GM18511 (cell line): ENCODE data around the gene SERTAD3.
A peak's percentile ranks its signal among the peaks of the same experiment; 100 is the strongest.
"Not testable (repeated sequence)": the region's sequence is repeated elsewhere in the genome, so short reads cannot be mapped to it uniquely, and the experiment has no call there.

ENCODE experiments used
- ATAC-seq: cut with Tn5 transposase; IDR thresholded peaks from one replicate; pipeline ENCODE4 v1.9.1; 2021; ENCODE audit warnings: mild to moderate bottlenecking, moderate library complexity; ENCODE audit not compliant: unreplicated experiment

SERTAD3 gene

DNA sequence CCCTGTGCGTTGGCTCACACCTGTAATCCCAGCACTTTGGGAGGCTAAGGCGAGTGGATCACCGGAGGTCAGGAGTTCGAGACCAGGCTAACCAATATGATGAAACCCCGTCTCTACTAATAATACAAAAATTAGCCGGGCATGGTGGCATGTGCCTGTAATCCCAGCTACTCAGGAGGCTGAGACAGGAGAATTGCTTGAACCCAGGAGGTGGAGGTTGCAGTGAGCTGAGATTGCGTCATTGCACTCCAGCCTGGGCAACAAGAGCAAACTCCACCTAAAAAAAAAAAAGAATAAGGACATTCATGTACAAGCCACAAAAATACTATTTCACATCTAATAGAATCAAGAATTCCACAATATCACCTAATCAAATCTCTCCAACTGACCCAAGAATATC lies 15.9 kb downstream of the SERTAD3 start:
- not testable (repeated sequence) for ATAC-seq

DNA sequence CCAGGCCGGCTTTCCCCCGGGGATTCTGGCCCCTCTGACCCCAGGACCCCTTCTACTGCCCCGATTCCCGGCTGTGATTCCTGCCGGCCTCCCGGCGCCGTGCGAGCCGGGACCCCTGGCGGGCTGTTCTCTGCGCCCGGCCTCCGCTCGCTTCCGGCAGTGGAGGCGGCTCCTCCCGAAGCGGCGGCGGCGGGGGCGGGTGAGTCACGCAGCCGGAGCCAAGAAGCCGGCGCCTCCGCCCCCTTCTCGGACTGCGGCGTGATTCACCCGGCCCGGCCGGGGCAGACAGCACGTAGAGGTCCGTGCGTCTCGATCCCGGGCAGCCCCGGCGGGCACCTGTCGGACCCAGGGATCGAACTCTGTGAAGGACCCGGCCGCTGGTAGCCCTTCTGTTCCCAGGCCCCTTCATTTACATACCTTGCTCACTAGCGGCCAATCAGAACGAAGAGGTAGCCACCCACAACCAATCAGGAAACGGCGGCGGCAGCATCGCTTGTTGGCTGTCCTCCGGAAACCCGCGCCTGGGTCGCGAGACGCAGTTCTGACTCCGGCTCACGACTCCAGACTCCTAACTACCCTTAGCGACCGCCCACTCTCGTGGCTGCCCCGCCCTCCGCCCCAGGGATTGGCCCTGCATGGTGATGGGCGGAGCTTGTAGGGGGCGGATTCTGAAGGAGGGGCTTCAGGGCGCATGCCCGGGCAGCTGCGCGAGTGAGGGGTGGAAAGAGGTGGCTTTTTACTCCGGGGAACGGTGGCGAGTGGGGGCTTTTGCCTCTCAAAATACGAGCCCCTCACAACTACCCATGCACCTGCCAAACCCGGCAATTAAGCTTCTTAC lies 18.5 kb downstream of the SERTAD3 start, which contains the start of gene SERTAD1:
SERTAD1 (minus strand) TSS at position 543 of the 838 bp plus-strand sequence. CDS start 2,446 bp downstream, outside the sequence.
- ATAC-seq, result peak; percentile 80

DNA sequence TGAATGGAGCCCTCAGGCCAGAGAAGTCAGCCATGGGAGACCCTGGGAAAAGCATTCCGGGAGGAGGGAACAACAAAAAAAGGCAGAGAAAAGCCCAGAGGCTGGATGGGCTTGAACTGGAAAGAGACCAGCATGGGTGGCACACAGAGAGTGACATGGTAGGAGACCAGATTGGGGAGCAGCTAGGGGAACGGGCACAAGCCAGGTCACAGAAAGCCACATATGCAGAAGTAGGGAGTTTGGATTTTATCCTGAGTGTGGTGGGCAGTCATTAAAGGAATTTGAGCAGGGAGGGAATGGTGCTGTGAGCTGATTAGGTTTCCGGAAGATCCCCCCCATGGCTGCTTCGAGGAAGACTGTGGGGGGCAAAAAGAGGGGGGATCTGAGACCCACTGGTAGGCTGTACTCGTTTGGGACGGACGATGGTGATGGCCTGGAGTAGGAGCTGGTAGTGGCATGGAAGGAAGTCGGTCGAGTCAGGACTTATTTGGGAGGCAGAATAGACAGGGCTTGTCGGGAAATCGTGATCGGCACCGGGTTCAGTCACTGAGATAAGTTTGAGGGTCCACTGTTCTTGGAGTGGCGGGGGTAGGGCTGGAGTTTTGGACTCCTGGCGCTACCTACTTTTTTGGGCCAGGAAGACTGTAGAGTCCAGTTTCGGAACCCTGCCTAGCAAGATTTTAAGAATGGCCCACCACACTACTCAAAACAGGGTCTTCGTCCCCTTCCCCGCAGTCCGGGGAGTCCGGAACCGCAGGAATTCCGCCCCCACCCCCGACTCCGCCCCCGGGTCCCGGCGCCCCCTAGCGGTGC lies 19.3 kb downstream of the SERTAD3 start:
- ATAC-seq, result no peak

DNA sequence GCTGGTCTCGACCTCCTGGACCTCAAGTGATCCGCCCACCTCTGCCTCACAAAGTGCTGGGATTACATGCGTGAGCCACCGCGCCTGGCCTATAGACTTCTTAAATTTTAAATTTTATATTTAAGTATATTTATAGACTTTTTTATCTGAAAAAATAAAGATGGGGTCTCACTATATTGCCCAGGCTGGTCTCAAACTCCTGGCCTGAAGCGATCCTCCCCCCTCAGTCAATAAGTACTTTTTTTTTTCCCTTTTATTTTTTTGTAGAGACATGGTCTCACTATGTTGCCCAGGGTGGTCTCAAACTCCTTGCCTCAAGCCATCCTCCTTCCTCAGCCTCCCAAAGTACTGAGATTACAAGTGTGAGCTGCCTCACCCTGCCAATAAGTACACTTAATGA lies 20.2 kb downstream of the SERTAD3 start:
- no peak for ATAC-seq

DNA sequence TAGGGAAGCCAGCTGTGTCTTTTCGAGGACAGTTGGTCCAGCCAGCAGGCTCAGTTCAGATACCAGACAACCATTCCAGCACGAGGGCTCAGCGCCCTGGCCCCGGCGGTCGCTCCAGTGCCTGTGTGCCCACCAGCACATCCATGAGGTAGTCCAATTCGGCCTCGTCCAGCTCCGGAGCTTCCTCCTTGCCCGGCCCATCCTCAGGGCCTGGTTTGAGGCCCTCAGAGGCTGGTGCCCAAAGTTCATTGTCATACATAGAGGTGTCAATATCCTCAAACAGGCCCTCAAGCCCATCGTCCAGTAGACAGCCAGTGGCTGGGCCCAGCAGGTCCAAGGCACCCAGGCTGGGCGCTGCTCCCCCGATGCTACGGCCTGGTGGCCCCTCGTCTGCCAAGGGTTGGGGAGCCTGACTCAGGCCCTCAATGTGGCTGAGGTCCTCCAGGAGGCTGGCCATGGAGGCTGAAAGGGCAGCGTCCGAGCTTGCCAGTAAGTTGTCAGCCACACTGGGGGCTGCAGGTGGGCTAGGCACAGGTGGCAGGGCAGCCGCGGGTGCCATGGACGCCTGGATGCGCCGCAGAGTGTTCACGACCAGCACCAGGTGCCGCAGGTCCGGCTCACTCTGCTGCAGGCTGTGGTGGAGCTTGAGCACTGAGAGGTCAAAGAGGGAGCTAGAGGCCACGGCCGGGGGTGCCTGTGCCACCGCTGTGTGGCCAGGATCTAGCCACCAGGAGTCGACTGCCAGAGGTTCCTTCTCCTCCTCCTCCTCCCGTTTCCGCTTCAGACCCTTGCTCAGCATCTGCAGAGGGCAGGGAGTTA lies 21.2 kb downstream of the SERTAD3 start:
- no peak for ATAC-seq

DNA sequence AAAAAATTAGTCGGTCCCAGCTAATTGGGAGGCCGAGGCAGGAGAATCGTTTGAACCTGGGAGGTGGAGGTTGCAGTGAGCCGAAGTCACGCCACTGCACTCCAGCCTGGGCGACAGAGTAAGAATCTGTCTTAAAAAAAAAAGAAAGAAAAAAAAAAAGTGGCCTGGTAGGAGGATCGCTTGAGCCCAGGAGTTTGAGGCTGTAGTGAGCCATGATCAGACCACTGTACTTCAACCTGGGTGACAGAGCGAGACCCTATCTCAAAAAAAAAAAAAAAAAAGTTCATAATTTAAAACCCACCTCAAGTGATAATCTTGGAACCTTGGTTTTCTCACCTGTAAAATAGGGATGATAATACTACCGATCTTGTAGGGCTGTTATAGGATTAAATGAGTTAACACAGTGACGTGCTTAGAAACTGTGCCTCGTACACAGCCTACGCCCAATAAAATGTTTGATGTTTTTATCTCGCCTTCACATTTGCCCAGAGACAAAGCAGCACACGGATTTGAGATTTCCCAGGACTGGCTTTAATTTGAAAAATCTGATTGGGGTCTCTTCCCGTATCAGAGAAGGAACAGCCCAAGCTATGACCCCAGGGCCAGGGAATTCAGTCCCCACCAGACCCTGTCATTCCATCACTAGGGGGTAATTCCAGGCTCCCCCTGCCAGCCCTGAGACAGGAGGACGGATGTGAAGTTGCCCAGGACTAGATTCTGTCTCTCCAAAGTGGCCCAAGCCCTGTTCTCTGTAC lies 22.0 kb downstream of the SERTAD3 start:
- no peak for ATAC-seq

DNA sequence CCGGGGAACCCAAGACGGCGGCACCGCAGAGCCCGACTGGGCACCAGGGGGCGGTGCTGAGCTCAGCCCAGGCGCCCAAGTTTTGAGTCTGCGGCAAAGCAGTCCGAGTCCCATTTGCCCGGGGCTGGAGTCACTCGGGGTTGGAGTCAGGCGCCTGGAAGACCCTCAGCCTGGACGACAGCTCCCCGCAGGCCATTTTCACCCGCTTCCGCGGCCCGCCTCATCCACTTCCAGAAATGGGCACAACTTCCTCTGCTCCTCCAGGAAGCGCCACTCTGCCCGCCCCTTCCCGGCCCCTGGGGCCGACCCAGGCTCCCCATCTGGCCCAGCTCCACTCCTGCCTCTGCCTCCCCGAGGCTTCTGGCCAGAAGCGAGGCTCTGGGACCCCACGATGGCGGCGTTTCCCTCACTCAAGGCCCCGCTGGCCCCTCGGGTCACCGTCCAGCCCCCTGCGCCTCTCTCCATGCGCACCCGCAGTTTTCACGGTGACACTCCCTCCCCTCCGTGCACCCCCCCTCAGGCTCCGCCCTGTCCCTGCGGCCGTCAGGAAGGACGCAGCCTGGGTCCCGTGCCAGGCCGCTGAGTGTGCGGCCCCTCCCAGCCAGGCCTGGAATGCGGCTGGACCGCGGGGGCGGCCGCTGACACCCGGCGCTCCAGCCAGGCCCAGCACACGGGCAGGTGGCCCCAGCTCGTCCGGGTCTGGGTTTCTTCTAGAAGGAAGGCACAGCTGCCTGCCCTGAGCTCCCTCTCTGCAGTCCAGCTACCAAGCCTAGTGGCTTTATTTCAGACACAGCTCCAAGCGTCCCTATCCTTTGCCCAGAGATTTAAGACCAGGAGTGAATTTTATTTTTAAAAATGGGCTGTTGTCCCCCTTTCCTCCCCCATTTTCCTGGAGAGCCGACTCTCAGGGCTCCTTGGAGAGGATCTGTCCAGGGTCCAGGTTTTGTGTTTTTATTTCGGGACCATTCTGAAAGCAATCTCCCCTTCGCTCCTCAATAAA lies 23.1 kb downstream of the SERTAD3 start:
- peak; percentile 46 for ATAC-seq

DNA sequence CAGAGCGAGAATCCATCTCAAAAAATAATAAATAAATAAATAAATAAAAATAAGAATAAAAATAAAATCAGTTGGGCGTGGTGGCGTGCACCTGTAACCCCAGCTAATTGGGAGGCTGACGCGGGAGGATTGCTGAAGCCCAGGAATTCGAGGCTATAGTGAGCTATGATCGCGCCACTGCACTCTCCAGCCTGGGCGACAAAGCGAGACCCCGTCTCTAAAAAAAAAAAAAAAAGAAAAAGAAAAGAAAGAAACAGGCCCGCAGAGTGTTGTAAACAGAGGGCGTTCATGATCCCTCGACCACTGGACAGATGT lies 23.7 kb downstream of the SERTAD3 start:
- ATAC-seq, result no peak

DNA sequence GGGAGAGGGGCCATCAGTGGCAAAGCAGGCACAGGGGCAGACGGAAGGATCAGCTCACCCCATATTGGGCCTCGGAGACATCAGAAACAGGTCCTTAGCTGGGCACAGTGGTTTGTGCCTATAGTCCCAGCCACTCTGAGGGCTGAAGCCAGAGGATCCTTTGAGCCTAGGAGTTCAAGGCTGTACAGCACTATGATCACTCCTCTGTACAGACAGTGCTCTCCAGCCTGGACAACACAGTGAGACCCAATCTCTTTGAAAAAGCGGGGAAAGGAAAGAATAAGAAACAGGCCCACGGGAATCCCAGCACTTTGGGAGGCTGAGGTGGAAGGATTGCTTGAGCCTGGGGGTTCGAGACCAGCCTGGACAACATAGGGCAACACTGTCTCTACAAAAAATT lies 24.4 kb downstream of the SERTAD3 start:
- ATAC-seq, result no peak

DNA sequence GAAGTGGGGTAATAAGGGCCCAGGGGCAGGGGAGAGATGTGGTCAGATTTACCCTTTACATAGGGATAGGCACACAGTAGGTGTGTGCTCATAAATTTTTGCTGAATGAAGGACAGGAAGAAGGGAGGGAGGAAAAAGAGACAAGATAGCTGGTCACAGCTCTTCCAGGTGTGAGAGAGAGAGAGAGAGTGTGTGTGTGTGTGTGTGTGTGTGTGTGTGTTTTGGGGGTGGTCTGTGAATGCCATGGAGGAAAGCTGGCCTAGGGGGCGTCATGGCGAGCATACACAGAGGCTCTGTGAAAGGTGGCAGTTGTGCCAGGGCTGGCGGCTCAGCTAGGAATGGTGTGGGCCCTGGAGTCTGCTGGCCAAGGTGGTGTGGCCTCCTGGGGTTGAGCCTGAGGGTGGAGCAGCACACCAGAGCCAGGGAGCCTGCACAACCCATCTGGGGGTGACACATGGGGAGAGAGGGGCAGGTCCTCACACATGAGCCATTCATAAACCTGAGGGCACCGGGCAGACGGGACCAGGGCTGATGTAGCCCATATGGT lies 25.0 kb downstream of the SERTAD3 start:
- no peak for ATAC-seq

DNA sequence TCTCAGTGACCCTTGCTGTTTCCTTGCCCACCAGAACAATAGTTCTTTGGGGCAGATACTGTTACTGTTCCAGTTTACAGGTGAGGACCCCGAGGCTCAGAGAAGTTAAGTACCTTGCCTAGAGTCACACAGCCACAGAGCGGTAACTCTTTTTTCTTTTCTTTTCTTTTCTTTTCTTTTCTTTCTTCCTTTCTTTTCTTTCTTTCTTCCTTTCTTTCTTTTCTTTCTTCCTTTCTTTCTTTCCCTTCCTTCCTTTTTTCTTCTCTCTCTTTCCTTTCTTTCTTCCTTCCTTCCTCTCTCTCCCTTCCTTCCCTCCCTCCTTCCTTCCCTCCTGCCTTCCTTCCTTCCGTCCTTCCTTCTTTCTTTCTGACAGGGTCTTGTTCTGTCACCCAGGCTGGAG lies 26.1 kb downstream of the SERTAD3 start:
- ATAC-seq, result no peak

DNA sequence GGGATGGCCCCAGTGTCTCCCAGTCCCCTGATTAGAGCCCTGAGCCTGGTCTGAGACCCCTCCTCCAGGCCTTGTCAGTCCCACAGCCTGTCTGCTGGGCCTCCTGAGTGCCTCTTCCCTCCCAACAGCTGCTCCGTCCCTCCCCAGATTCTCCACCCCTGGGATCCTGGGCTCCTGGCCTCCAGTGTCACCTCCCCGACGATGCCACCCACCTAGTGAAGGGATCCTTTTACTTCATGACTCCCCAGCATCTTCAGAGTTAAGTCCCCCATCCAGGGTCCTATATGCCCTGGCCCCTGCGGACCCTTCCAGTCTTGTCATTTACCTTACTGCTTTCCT lies 26.5 kb downstream of the SERTAD3 start:
- ATAC-seq, result no peak

DNA sequence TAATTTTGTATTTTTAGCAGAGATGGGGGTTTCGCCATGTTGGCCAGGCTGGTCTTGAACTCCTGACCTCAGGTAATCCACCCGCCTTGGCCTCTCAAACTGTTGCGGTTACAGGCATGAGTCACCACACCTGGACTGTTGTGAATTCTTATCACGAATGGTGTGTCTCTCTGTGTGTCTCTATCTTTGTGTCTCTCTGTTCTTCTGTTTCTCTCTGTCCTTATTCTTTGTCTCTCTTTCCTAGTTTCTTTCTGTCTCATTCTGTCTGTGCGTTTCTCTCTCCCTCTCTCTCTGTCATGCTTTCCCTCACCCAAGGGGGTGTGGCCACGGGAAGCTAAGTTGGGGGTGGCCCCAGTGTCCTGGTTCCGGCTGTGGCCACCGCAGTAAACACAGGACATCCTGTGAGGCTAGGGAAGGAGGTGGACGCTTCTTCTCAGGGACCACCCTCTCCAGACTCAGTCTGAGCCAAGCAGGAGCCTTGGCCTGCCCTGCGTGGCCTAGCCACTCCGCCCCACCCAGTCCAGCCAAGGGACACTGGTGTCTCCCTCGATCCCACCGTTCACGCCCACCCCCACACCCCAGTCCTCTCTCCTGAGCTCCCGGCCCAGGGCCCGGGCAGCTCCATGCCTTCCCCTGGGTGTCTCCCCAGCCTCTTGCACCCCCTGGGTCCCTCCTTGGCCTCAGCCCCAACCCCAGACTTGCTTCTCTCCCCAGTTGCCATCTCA lies 27.1 kb downstream of the SERTAD3 start:
- ATAC-seq, result no peak

DNA sequence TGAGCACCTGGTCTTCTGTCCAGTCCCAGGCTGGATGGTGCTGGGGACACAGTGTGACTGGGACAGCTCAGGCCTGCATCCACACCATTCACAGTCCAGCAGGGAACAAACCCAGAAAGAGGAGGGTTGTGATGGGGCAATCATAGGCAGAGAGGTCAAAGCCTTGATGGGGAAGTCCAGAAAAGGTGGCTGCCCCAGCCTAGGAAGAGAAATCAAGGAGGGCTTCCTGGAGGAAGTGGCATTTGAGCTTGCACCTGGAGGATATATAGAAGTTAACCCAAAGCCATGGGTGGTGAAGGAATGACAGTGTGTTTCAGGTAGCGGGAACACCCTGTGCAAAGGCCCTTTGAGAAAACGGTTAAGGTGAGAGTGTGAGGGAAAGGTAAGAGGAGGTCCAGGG lies 28.4 kb downstream of the SERTAD3 start:
- ATAC-seq, result no peak

DNA sequence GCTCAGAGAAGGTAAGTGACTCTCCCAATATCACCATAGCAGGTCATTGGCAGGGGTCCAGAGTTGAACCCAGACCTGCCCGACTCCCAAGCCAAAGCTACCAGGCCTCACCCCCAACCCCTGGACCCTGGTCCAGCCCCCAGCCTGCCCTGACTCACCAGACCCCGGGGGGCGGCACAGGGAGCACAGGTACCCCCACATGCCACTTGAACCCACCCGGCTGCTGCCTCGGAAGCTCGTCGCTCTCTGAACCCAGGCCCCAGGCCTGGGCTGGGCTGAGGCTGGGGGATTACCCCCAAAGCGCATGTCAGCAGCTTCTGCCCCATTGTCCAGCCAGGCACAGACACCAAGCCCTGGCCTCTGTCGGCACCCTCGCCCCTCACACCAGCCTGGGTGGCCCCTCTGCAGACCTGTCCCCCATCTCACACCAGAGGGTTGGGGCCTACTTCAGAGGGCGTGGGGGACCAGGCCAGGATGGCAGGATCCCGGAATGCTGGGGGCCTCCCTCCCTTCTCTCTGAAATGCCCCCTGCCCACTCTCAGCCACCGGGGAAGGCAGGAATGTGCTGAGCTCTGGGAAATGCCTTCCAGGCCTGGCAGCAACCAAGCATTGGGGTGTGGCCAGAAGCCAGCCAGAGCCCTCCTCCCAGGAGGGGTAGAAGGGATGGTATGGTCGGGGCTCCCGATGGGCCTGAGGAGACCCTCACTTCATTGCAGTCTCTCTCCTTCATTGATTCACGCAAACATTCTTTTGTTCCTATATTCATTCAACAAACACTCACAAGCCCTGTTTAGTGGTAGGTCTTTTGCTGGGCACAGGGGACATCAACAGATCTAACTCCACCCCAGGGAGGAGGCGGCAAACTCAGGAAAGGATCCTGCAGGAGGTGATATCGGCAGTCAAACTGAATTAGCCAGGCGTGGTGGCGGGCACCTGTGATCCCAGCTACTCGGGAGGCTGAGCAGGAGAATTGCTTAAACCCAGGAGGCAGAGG lies 29.3 kb downstream of the SERTAD3 start:
- ATAC-seq, result no peak

DNA sequence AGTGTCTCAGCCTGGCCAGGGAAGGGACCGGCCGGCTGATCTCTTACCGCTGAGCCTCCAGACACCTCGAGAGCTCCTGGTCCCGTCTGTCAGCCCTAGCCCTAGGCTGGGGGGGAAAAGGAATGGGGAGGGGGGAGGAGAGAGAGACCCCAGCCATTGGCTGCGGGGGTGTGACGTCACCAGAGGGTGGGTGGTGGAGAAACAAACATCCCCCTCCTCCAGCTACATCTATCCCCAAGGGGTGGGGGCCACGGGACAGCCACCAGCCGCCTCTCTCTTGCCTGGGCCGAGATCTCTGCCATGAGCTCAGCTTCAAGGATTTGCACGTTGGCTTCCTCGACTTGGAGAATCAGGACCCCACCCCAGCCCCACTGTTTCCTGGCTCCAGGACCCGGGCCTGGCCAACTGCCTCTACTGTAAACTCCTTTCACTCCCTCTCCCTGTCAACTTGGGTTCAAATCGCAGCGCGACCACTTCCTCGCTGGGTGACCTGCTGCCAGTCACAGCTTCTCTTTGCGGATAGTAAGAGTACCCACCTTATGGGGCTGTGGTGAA lies 30.8 kb downstream of the SERTAD3 start, which contains the start of gene PRX:
PRX (minus strand) TSS at position 88 of the 555 bp plus-strand sequence. CDS start 5,446 bp downstream, outside the sequence.
- ATAC-seq, result no peak

DNA sequence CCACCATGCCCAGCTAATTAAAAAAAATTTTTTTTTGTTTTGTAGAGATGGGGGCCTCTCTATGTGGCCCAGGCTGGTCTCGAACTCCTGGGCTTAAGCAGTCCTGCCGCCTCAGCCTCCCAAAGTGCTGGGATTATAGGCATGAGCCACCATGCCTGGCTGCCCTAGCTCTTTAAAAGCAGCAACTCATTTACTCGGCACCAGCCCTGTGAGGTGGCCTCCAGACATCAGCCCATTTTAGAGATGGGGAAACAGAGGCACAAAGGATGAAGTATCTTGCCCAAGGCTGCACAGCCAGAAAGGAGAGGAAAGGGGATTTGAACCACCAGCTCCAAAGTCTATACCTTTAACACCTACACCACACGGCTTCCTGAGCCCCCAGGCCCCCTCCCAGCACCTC lies 31.3 kb downstream of the SERTAD3 start:
- ATAC-seq, result no peak
